ENCODE measurements around the gene NAA25.

NAA25 gene

GRCh38 chr12:112108202-112109079, at the start of gene NAA25:
Gene NAA25 (minus strand): TSS chr12:112108783. CDS start chr12:112108773, 10 bp downstream.
- peak; percentile 73 to 83 for DNase-seq (ENCODE audit: extremely low read depth in 1 of 2, low read depth in 1 of 2)

- no peak for DNase-seq (ENCODE audit: extremely low read depth in 1 of 2, low read depth in 1 of 2)
These were observed 45.3 kb upstream of the NAA25 start for GRCh38 chr12:112153893-112154219.

DNA sequence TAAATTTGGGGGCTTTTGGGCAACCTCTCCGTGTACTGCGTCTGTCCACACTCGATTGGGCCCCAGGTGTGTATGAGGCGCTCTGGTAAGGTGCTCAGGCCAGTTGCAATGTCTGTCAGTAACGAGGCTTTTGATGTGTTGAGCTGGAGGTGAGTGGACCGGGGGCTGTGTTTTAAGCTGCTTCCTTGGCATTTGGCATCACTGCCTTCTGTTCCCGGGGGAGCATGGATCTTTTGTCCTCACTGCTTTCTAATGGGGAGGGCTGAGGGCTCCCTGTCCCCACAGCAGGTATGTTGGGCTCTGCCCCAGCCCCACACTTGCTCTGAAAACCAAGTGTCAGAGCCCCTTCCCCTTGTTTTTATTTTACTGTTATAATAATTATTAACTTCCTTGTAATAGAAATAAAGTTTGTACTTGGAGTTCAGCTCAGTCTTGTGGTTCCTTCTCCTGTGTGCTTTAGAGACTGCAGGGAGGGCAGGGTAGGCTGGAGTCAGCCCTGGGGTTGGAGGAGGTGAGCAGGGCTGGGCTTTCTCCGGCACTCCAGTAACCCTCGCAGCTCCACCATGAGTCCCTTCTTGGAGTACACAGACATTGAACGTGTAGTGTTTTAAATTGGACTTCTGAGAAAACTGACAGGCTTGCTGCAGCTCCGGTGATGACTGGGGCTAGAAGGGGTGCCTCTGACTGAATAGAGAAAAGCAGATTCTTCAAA, 44.8 kb upstream of the NAA25 start:
- DNase-seq (ENCODE audit: extremely low read depth in 1 of 2, low read depth in 1 of 2): no peak

DNA sequence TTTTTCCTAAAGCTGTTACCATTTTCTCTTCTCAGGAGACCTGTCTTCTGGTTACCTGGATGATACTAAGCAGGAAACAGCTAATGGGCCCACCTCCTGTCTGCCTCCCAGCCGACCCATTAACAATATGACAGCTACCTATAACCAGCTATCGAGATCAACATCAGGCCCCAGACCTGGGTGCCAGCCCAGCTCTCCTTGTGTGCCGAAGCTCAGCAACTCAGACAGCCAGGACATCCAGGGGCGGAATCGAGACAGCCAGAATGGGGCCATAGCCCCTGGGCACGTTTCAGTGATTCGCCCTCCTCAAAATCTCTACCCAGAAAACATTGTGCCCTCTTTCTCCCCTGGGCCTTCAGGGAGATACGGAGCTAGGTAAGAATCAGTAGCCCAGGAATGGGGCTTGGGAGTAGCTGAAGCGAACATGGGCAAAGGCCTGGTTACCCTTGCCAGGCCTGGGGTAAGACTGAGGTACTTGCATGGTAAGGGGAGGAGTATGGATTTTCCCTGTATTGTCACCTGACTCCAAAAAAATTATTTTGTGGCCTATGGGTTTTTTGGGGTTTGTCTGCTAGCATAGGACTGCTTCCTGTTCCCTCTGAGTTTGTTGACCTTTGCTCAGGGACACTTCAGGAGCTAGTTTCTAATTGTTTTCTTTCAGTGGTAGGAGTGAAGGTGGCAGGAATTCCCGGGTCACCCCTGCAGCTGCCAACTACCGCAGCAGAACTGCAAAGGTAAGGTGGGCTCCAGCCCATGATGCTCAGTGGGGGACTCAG, 43.4 kb upstream of the NAA25 start:
- no peak for DNase-seq (ENCODE audit: extremely low read depth in 1 of 2, low read depth in 1 of 2)

GRCh38 chr12:112149596-112149995, 41.0 kb upstream of the NAA25 start:
- no peak for DNase-seq (ENCODE audit: extremely low read depth in 1 of 2, low read depth in 1 of 2)

- no peak for DNase-seq (ENCODE audit: extremely low read depth in 1 of 2, low read depth in 1 of 2)
These were observed 39.5 kb upstream of the NAA25 start for GRCh38 chr12:112148031-112148513.

- DNase-seq (ENCODE audit: extremely low read depth in 1 of 2, low read depth in 1 of 2): no peak
These were observed 37.5 kb upstream of the NAA25 start for GRCh38 chr12:112146123-112146522.

DNA sequence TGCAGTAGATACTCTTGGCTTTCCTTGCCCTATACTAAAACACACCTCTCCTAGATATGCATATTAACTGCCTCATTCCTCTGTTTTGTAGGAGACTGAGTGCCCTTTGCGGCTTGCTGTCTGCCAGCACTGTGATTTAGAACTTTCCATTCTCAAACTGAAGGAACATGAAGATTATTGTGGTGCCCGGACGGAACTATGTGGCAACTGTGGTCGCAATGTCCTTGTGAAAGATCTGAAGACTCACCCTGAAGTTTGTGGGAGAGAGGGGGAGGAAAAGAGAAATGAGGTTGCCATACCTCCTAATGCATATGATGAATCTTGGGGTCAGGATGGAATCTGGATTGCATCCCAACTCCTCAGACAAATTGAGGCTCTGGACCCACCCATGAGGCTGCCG, 32.1 kb upstream of the NAA25 start:
- no peak for DNase-seq (ENCODE audit: extremely low read depth in 1 of 2, low read depth in 1 of 2)

GRCh38 chr12:112134731-112135130, 26.1 kb upstream of the NAA25 start:
- DNase-seq (ENCODE audit: extremely low read depth in 1 of 2, low read depth in 1 of 2): no peak

- no peak for DNase-seq (ENCODE audit: extremely low read depth in 1 of 2, low read depth in 1 of 2)
These were observed 24.8 kb upstream of the NAA25 start for GRCh38 chr12:112133418-112133817.

GRCh38 chr12:112131686-112132085, 23.1 kb upstream of the NAA25 start:
- no peak for DNase-seq (ENCODE audit: extremely low read depth in 1 of 2, low read depth in 1 of 2)

GRCh38 chr12:112130441-112130998, 21.9 kb upstream of the NAA25 start:
- DNase-seq (ENCODE audit: extremely low read depth in 1 of 2, low read depth in 1 of 2): no peak

- no peak for DNase-seq (ENCODE audit: extremely low read depth in 1 of 2, low read depth in 1 of 2)
These were observed 18.3 kb upstream of the NAA25 start for GRCh38 chr12:112126911-112127310.

DNA sequence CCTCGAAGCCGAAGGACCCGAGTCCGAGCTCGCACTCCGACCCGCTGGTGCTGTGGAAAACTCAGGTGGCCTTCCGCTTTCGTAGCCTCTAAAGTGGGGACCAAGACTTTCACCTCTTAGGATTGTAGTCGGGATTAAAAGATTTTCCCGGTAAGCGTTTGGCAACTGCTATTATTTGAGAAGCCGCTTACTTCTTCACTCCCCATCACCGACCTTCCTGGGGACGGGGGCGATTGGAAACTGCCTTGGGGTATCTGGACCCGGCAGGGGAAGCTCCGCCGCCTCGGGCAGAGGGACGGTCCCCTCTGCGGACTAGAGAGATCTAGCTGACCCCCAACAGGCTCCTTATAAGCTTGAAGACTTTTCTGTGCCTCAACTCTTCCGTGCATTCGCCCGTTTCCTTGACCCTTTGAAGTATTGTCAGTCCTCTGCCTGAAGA, 17.4 kb upstream of the NAA25 start:
- no peak for DNase-seq (ENCODE audit: extremely low read depth in 1 of 2, low read depth in 1 of 2)

DNA sequence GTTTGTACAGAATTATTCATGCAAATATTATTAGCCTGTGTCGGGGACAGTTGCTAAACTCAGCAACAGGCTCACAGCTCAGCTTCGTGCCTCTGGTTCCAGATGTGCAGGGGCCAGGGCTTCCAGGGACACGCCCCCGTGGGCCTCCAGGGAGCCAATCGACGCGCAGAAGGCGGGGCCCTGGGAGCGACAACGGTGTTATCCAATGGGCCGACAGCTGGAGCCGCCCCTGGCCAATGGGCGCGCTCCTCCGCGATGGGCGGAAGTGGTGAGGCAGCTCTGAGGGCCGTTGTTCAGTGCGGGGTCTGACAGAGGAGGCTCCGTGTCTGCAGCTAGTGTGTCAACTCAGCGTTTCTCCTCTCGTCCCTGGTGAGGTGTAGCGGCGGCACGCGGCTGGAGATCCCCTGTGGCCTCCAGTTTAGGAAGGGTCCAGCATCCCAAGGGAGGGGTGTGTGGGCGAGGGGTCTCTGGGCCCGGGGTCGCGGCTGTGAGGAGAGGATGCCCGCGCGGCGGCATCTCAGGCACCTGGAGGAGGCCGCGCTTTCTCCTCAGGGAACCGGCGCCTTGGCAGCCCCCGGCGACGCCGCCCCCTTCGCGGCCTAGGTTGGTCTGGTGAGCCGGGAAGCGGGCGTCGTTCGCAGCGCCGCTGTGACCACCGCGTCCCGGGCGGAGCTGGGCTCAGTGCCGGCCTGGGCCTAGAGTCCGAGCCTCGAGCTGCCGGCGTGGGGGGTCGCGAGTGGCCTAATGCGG, 16.8 kb upstream of the NAA25 start, which contains the start of gene TRAFD1:
Gene TRAFD1, plus strand, starts transcription at position 311 of the 750 bp plus-strand sequence. CDS start 4,963 bp downstream, outside the sequence.
- peak; percentile 97 to 99 for DNase-seq (ENCODE audit: extremely low read depth in 1 of 2, low read depth in 1 of 2)

GRCh38 chr12:112124918-112125249, 16.3 kb upstream of the NAA25 start:
- DNase-seq (ENCODE audit: extremely low read depth in 1 of 2, low read depth in 1 of 2): no peak

GRCh38 chr12:112122823-112123690, 14.5 kb upstream of the NAA25 start:
- DNase-seq (ENCODE audit: extremely low read depth in 1 of 2, low read depth in 1 of 2): no peak

DNA sequence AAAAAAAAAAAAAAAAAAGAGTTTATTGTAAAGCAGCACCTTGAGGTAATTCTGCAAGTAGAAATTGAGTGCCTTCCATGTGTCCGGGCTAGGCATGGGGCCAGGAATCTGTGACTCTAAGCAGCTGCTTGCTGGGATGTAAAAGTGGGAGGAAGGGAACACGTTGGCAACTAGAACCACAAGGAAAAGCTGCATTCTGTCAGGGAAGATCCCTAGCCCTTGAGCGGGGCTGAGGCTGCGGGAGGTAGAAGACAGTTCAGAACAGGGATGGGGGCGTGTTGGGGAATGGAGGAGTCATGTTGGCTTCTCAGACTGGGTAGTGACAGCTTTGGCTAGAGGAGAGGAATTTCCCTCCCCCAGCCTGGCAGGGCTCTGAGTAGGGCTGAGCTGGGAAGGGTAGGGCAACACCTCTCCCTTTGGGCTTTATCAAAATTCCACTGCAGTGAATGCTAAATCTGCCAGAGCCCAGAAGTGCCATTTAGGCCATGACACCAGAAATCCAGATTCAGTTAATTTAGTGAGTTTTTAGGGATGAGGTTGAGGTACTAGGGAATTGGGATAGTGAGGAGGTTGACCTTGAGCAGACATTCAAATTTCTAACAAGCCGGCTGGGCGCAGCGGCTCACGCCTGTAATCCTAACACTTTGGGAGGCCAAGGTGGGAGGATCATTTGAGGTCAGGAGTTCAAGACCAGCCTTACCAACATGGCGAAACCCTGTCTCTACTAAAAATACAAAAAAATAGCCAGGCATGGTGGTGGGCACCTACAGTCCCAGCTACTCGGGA, 13.4 kb upstream of the NAA25 start:
- no peak for DNase-seq (ENCODE audit: extremely low read depth in 1 of 2, low read depth in 1 of 2)

All from stimulated activated CD8-positive, alpha-beta memory T cell treated with anti-CD3 and anti-CD28 coated beads, Interleukin-7, amount 100 ng/mL, for 48 hours (primary cell).